GM19468 (cell line): Measurements from ENCODE around the gene CXCL1.

Source experiments
- ATAC-seq: cut with Tn5 transposase; IDR thresholded peaks from one replicate; pipeline ENCODE4 v1.9.1; 2021; ENCODE audit warnings: mild to moderate bottlenecking, moderate library complexity, moderate number of reproducible peaks; ENCODE audit not compliant: unreplicated experiment; ENCODE audit errors: extremely low read depth

The CXCL1 gene

GRCh38 chr4:73869130-73870055, at the start of gene CXCL1:
CXCL1 (plus strand) TSS chr4:73869393; CDS start chr4:73869471, 78 bp downstream.
- ATAC-seq: no peak

- ATAC-seq: no peak
Observed at GRCh38 chr4:73821325-73821724, 47.9 kb upstream of the CXCL1 start.

- ATAC-seq: no peak
Observed at GRCh38 chr4:73822389-73822788, 46.8 kb upstream of the CXCL1 start.

GRCh38 chr4:73822812-73823504, 46.2 kb upstream of the CXCL1 start:
- ATAC-seq: no peak

GRCh38 chr4:73823760-73824159, 45.4 kb upstream of the CXCL1 start:
- ATAC-seq: no peak

- no peak for ATAC-seq
Observed at GRCh38 chr4:73828956-73829355, 40.2 kb upstream of the CXCL1 start.

GRCh38 chr4:73831569-73831968, 37.6 kb upstream of the CXCL1 start:
- no peak for ATAC-seq

- no peak for ATAC-seq
Observed at GRCh38 chr4:73832651-73833237, 36.4 kb upstream of the CXCL1 start.

- no peak for ATAC-seq
Observed at GRCh38 chr4:73836373-73837279, 32.6 kb upstream of the CXCL1 start, which contains the start of gene CXCL6. CXCL6 (plus strand) TSS chr4:73836678; CDS start chr4:73836751, 73 bp downstream.

GRCh38 chr4:73839071-73839470, 30.1 kb upstream of the CXCL1 start:
- no peak for ATAC-seq

GRCh38 chr4:73839715-73840114, 29.5 kb upstream of the CXCL1 start:
- no peak for ATAC-seq

- ATAC-seq: no peak
Observed at GRCh38 chr4:73841243-73841925, 27.8 kb upstream of the CXCL1 start.

- ATAC-seq: no peak
Observed at GRCh38 chr4:73842696-73843095, 26.5 kb upstream of the CXCL1 start.

GRCh38 chr4:73843369-73843768, 25.8 kb upstream of the CXCL1 start:
- ATAC-seq: no peak

GRCh38 chr4:73844345-73844744, 24.8 kb upstream of the CXCL1 start:
- no peak for ATAC-seq

- no peak for ATAC-seq
Observed at GRCh38 chr4:73844806-73845205, 24.4 kb upstream of the CXCL1 start.

GRCh38 chr4:73847526-73848182, 21.5 kb upstream of the CXCL1 start:
- no peak for ATAC-seq

GRCh38 chr4:73848183-73848777, 20.9 kb upstream of the CXCL1 start:
- no peak for ATAC-seq
